Activated CD4-positive, alpha-beta T cell treated with anti-CD3 and anti-CD28 coated beads, Interleukin-2, amount 50 U/mL, for 4 hours (primary cell): ENCODE data around the gene ACTL8.

ENCODE experiments used
- DNase-seq, 2 experiments: peaks; one replicate each; pipeline ENCODE4 v3.0.0-alpha.2; 2020

Gene ACTL8

GRCh38 chr1:17851056-17851455 lies 95.9 kb downstream of the ACTL8 start:
- no peak for DNase-seq

DNA sequence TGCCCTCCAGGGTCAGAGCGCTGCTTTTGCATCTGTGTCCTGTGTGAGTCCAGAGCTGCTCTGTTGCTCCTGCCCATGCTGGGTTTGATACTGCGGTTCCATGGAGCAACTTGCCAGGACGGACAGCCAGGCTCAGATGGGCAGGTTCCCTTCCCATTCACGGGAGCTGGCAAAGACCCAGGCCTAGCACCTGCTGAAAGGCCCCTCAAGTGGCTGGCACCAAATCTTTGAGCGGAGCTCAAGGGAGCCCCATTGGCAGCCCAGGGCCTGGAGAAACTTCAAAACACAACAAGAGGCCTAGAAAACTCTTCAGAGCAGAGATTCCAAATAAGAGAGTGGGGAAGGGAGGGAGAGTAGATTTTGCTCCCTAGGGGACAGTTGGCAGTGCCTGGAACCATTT lies 97.2 kb downstream of the ACTL8 start:
- DNase-seq = no peak

- no peak for DNase-seq
Observed at GRCh38 chr1:17853241-17853935, 98.3 kb downstream of the ACTL8 start.

GRCh38 chr1:17856496-17857108 lies 101.5 kb downstream of the ACTL8 start:
- DNase-seq = no peak

- no peak for DNase-seq
Observed at GRCh38 chr1:17857109-17857499, 102.0 kb downstream of the ACTL8 start.

DNA sequence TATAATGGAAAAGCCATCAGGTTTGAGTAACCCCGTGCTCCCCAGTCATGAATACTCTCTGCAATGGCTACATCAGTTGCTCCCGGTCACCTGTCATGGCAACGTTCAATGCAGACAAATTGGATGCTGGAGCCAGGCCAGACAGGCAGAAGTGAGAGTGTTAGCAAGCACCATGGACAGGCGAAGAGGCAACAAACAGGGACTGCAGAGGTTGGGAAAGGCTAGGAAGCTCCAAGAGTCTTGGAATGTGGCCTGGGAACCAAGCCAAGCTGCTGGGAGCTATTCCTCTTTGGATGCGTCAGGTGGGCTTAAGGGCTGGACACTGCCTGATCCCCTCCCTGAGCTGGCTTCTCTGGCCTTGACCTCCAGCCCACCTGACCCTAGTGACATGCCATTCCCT lies 102.9 kb downstream of the ACTL8 start:
- no peak for DNase-seq

GRCh38 chr1:17860812-17861211 lies 105.7 kb downstream of the ACTL8 start:
- no peak for DNase-seq

GRCh38 chr1:17861685-17862084 lies 106.6 kb downstream of the ACTL8 start:
- DNase-seq = no peak

DNA sequence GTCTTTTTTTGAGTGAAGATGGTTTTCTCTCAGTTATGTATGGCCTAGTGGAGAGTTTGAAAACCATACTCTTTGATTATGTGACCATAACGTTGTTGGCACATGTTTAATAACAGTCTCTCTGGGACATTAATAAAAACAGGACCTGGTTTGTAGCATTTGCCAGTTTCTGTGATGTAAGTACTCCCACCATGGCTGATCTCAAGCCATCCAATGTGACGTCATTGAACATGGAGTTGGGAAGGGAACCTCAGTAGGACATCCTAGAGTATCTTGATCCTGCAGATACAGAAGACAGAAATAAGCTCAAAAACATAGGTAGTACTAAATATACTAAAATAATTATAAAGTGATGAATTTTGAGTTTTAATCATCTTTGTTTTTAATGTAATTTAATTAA lies 107.0 kb downstream of the ACTL8 start:
- no peak for DNase-seq

DNA sequence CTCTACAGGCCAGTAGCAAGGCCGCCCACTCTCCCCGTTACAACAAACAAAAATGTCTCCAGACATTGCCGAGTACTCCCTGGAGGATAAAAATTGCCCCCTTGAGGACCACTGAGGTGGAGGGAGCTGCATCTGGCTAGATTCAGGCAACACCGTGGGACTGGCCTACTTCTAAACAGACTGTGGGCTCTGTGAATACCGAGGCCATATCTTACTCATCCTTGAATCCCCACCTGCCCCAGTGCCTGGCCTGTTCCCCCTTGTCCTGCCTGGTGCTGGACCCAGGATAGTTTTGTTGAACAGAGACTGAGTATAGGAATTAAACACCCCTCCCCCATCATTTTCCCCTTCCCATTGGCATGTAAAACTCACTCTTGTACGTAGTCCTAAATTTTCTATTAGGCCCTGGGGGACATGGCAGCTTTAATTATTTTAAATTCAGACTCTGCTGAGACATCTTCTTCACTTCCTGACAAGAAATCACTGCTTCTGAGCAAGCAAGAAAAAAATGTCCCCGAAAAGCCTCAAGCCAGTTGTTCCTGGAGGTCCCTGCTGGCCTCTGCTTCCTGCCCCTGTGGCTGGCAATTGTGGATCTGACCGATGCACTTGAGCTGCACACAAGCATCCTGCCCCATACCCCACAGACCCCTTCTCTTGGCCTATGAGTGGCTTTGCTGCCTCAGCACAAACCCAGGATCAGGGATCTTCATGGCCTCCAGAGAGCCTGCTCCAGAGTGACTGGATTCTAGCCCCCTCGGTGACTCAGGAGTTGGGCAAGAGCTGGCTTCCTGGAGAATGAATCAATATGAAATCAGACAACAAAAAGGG lies 111.0 kb downstream of the ACTL8 start:
- no peak for DNase-seq

DNA sequence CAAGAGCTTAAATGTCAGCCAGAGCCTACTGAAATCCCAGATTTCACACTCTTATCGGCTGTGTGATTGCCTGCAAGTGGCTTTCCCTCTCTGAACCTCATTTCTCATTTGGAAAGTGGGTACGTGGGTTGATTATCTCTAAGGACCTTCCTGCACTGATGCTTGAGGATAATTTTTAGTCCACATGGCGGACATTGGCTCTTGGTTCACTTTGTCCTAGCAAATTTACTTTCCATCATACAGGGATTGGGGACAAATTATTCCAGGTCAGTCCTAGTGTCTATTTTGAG lies 111.6 kb downstream of the ACTL8 start:
- no peak for DNase-seq

DNA sequence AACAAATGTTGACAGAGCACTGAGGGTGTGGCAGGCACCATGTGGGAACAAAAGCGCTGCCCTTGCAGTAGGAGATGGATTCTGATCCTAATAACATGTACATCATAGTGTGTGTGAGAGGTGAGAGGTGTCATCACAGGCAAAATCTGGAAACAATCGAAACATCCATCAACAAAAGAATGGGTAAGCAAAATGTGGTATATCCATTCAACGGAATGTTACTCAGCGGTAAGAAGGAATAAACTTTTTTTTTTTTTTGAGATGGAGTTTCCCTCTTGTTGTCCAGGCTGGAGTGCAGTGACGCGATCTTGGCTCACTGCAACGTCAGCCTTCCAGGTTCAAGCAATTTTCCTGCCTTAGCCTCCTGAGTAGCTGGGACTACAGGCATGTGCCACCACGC lies 112.3 kb downstream of the ACTL8 start:
- DNase-seq = no peak

DNA sequence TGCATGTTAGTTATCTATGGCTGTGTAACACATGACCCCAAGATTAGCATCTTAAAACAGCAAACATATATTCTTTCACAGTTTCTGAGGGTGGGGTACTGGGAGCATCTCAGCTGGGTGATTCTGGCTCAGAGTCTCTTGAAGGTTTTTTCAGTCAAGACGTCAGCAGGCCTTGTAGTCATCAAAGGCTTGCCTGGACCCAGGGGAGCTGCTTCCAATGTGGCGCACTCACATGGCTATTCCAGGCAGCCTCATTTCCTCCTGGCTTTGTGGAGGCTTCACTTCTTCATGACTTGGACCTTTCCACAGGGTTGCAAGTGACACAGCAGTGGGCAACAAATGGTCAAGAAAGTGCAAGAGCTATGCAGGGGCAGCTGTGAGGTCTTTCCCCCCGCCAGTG lies 114.7 kb downstream of the ACTL8 start:
- DNase-seq = no peak

DNA sequence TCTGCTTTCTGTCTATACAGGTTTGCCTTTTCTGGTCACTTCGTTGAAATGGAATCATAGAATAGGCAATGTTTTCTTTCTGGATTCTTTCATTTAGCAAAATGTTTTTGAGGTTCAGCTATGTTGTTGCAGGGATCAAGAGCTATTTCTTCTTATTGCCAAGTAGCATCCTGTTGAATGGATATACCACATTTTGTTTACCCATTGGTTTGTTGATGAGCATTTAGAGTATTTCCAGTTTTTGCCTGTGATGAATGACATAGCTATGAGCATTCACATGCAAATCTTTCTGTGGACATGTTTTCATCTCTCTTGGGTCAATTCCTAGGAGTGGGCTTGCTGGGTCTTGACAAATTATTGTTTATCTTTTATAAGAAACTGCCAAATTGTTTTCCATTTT lies 115.5 kb downstream of the ACTL8 start:
- DNase-seq = no peak

GRCh38 chr1:17873007-17873675 lies 118.0 kb downstream of the ACTL8 start:
- no peak for DNase-seq

DNA sequence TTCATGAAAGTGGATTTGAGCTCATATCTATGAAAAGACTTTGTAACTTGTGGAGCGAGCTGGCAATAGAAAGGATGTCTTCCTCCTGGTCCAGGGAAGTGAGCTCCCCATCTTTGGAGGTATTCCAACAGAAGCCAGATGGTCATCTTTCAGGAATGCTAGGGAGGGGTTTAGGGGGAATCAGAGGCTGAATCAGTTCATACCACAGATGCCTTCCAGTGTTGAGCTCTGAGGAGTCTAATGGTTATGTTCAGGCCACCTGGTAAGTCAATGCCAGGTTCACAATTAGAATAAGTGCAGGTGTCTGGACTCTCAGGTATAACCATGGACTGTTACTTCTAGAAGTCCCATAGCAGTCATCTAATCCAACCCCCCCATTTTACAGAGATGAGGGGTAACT lies 119.1 kb downstream of the ACTL8 start:
- no peak for DNase-seq

DNA sequence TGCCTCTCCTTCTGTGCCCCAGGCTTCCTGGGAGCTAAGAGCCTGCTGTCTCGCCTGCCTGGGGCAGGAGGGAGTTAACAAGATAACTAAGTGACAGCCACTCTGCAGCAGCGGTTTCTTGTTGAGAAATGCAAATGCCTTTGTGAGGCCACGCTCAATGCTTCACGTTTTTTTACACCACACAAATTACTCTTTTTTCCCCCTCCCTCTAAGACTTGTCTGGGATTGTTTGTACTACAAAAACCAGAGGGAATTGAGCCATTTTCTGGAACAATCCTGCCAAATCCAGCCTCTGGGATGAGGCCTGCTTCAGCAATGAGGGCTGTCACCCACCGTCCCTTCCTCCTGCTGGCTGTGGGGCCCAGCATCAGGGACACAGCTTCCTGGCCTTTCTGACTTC lies 119.6 kb downstream of the ACTL8 start:
- no peak for DNase-seq

GRCh38 chr1:17875171-17875881 lies 120.2 kb downstream of the ACTL8 start:
- DNase-seq = no peak

DNA sequence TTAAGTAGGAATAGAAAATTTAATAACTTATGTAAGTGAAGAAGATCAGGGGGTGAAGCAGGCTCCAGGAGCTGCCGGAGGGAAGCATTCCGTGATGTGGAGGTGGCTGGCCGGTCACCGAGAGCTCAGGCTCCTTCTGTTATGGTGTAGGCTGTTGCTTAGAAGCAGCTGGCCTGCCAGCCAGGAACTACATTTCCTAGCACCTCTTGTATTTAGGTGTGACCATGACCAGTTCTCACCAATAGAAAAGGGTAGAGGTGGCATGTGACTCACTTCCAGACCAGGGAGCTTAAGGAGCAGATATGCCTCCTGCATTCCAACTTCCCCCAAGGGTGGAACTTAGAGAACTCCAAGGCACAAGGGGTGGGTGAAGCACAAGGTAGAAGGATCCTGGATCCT lies 120.7 kb downstream of the ACTL8 start:
- DNase-seq = no peak
